Mesenteric fat pad (tissue), 1 donor: Measurements from ENCODE around the gene TJP3. TPM values are rescaled to one million over a fixed set of nuclear protein-coding genes. Genes with fewer than 3 reads are reported as not detected.

Experiments
- DNase-seq: peaks from one replicate; pipeline ENCODE4 v3.0.0-alpha.2; 2020; ENCODE audit warnings: low spot score
- total RNA-seq: library from RNA; stranded (reverse); fragmentation: NEBNext Ultra II Directional; extraction: Animal tissue kit (Norgen Biotek cat#: 25700); gene quantifications from one replicate; pipeline ENCODE4 v1.2.1, GENCODE V29; 2021
- donor health status: DM: yes; HTN: yes; CAD: no.

The TJP3 gene
- total RNA-seq, 1 donor from 2014 or later: 0.39 TPM

GRCh38 chr19:3691726-3692125 is 16.5 kb upstream of the TJP3 start:
- DNase-seq: no peak

GRCh38 chr19:3692141-3693024 is 15.8 kb upstream of the TJP3 start:
- DNase-seq: no peak

DNA sequence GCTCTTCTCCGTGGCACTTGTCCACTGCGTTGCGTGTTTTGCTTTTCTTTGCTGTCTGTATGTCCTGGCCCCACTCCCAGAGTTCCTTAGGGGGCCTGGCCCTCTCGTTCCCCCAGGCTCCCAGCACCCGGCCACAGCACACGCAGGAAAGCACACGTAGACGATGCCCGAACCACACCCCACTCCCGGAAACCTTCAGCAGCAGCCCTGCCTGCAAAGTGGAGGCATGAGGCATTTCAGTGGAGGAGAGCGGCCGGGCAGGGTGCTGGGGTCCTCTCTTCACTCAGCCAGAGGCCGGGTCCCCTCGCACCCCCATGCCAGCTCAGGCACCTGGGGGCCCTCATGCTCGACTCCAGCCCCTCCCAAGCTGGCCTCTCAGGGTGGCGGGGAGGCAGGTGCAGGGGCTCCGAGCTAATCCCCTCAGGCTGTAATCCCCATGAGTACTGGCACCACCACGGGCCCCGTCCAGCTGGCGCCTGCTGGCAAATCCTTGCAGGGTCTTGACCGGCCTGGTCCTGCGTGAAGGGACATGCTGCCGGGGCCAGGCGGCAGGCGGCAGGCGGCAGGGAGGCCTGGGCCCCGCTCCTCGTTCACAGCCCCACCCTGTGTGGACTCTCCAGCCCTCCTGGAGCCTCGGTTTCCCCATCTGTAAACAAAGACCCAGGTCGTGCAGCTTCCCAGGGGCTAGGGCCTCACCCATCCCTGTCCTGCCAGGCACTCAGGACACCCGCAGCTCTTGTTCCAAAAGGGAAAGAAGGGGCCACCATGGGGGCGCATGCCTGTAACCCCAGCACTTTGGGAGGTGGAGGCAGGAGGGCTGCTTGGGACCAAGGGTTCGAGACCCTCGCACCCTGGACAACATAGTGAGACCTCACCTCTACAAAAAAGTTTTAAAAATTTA is 14.9 kb upstream of the TJP3 start:
- no peak for DNase-seq

DNA sequence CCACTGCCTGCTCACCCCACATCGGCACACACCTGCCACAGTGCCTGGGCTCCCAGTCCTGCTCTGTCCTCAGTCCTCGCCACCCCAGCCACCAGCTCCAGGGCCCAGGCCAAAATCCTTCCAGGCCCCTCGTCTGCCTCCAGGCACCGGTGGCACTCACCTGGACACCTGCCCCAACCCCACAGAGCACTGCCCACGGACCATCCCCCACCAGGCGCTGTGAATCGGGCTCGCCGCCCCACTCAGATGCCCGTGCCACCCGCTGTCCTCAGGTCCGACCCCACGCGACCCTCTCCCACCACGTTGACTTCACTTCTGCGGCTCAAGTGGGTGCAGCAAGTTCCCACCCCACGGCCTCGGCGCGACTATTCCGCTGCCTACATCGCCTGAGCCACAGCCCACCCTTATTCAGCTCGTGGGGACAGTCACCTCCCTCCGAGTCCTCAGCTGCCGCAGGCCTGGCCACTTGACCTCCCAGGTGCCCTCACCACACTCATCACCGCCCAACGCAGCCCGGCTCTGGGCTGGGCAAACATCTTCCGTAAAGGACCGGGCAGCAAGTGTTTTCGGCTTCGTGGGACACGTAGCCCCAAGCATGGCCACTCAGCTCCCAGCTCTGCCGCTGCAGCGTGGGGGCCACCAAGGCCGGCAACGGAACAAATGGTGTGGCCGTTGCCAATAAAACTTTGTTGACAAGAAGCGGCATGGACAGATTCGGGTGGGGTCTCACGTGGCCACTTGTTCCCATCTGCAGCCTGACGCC is 13.6 kb upstream of the TJP3 start:
- no peak for DNase-seq

- DNase-seq: no peak
These were observed 13.0 kb upstream of the TJP3 start for GRCh38 chr19:3695124-3695733.

GRCh38 chr19:3695986-3696659 is 12.1 kb upstream of the TJP3 start:
- no peak for DNase-seq

GRCh38 chr19:3696660-3696995 is 11.6 kb upstream of the TJP3 start:
- no peak for DNase-seq

DNA sequence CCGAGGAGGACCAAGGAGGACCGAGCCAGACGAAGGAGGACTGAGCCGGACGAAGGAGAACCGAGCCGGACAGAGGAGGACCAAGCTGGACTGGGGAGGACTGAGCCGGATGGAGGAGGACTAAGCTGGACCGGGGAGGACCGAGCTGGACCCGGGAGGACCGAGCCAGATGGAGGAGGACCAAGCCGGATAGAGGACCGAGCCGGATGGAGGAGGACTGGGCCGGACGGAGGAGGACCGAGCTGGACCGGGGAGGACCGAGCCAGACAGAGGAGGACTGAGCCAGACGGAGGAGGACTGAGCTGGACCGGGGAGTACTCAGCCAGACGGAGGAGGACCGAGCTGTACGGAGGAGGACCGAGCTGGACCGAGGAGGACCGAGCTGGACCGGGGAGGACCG is 11.1 kb upstream of the TJP3 start:
- DNase-seq: no peak

DNA sequence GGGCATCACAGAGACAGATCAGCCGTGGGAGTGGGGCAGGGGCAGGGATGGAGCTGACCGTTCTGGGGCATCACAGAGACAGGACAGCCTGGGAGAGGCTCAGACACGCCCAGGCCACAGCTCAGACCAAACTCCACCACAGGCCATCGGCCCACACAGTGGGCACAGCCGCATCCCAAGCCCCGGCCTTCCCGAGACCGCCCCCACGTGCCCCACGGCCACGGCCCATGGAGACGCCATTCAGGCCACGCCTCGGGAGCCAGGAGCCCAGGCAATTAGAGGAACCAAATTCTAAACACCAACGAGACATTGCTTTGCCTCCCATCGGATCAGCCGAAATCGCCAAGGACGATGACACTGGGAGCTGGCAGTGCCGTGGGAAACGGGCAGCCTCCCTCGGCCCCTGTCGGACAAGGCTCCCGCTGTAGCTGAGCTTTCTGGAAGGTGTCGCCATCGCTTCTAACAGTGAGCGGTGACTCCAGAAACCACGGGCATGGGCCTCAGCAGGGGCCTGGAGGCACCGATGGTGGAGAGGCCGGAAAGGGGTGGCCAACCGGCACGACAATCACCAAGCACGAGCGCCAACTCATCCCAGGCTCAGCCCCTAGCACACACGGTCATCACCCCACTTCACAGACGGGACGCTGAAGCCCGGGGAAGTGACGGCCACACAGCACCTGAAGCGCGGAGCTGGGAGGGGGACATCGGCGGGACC is 10.4 kb upstream of the TJP3 start:
- no peak for DNase-seq

DNA sequence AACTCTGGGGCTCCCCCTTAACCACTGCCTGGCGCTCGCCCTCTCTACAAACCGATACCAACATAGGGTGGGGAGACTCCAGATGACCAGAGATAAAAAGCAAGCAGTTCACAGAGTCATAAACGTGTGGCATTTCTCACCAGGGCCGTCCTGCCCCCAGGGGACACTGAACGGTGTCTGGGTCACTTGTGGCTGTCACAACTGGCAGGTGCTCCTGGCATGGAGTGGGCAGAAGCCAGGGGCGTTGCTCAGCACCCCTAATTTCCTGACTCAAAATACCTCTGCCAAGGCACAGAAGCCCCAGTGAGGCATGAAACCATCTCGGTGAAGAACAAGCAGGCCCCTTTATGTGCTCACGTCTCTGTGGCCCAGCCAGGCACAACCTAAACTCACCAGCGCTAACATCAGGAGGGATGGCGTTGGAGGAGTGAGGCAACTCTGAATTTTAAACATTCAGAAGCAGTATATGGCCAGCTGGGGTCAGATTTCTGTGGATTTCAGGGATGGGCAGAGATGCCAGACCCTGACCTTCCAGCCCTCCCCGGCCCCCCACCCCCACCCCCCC is 9.7 kb upstream of the TJP3 start:
- no peak for DNase-seq

DNA sequence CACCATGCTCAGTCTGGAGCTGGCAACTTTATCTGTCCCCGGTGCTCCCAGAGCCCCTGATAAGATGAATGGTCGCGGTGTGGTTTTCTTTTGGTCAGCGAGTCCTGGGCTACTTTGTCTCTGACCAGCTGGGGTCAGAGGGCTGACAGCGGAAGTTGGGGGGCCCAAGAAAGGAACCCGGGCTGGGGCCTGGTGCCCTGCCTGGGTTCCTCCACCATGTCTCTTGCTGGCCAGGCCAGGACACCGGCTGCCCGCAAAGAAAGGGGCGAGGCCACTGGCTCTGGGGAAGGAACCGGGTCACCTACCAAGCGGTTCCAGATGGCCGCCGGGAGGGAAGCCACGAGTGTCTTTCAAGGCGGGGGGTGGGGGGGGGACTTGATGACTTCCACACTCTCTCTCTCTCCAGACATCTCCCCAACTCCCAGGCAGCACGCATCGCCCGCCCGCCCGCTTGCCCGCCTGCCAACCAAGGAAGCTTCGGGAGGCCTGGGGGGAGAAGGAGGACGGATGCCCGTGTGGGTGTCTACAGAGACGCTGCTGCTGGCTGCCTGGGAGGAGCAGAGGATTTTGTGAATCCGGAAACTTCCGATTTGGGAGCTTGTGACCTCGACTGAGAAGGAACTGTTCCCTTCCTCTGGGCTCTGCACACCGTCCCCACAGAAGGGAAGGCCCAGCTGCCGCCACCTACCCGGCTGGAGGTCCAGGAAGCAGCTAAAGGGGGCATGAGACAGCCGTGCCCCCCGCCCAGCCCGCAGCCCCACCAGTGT is 9.0 kb upstream of the TJP3 start:
- DNase-seq: no peak

DNA sequence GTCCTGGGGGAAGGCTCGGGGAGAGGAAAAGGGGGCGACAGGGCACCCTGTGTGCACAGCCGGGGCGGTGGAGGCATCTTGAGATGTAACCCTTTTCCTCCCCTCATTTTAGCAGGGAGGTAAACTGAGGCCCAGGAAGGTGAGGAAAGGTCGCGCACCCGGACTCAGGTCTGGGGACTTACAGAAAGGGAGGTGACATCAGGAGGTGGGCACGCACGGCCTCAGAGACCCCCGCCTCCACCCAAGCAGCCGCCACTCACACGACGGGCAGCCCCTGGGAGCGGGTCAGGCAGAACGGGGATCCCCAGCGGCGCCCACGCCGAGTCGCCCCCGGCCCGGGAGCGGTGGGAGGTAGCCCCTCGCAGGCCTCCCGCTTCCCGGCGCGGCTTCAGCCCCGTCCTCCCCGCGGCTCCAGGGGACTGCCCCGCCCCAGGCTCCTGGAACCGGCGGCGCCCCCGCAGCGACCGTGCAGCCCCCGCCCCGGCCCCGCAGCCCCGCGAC is 8.4 kb upstream of the TJP3 start:
- no peak for DNase-seq

GRCh38 chr19:3700242-3701032 is 7.7 kb upstream of the TJP3 start, which contains the start of gene PIP5K1C:
Gene PIP5K1C, minus strand, starts transcription at chr19:3700468. Its CDS starts 78 bp downstream, at chr19:3700390.
- DNase-seq: peak; percentile 98

DNA sequence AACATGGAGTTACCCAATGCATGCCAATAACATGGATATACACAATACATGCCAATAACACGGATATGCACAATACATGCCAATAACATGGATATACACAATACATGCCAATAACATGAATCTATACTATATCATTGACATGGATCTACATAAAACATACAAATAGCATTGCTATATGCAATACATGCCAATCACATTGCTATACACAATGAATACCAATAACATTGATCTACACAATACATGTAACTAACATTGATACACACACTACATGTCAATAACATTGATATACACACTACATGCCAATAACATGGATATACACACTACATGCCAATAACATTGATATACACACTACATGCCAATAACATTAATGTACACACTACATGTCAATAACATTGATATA is 7.0 kb upstream of the TJP3 start:
- no peak for DNase-seq

DNA sequence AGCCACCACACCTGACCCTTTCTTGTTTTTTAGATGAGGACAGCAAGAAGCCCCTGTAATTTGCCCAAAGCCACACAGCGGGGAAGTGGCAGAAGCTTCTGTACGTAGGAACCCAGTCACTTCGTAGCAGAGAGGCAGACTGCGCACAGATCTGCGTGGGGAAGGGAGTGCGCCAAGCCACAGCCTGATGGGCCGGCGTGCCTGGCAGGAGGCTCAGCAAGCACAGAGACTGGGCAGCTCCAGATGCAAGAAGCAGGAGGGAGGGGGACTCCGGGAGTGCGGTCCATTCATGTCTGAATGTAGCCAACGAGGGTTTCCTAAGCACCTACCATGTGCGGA is 347 bp upstream of the TJP3 start:
- no peak for DNase-seq

DNA sequence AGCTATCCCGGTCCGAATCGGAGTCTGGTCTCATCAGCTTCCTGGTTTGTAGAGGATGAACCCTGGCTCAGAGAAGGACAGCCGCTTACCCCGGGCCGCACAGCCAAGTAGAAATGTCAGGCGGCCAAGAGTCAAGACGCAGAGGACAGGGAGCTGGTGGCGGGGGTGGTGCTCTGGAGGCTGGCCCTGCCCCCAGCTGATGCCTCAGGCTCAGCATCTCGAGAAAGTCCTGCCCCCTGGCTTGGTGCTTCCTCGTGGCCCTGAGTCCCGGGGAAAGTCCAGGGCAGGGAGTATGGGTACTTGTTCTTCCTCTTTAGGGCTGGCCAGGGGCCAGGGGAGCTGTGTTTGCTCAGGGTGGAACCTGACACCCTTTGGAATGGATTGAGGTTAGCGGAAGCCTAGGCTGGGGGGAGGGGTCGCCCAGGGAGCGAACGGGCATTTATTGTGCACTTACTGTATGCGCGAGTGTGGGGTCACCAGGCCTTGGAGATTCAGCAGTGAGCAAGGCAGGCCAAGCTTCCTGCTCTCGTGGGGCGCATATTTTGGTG is 2.2 kb downstream of the TJP3 start:
- no peak for DNase-seq
